GM08714 (cell line): ENCODE measurements around the gene DKK3.
"Not testable (repeated sequence)": the region's sequence is repeated elsewhere in the genome, so short reads cannot be mapped to it uniquely, and the experiment has no call there.

Source experiments
- H3K4me3 ChIP-seq: fragments of 200-500 bp; sonication (Bioruptor generic); 2 replicates; pipeline ENCODE4 v1.5.1; 2014; ENCODE audit warnings: mild to moderate bottlenecking, low read length, inconsistent platforms
- ZNF274 ChIP-seq: IDR thresholded peaks from 2 replicates; pipeline ENCODE4 v1.6.1; 2012; ENCODE audit warnings: mild to moderate bottlenecking, low read depth, low read length

Gene DKK3

GRCh38 chr11:12043959-12044791, 35.7 kb upstream of the DKK3 start:
- H3K4me3 ChIP-seq, result no peak overlapping the region
- TF ChIP-seq ZNF274, result no peak

- no peak overlapping the region for H3K4me3 ChIP-seq
- no peak for TF ChIP-seq ZNF274
Observed at GRCh38 chr11:12043221-12043620, 34.8 kb upstream of the DKK3 start.

- TF ChIP-seq ZNF274, result no peak
- no peak overlapping the region for H3K4me3 ChIP-seq
Observed at GRCh38 chr11:12042215-12042676, 33.8 kb upstream of the DKK3 start.

- H3K4me3 ChIP-seq, result not testable (repeated sequence)
Observed at GRCh38 chr11:12040719-12041118, 32.3 kb upstream of the DKK3 start.

GRCh38 chr11:12032968-12033367, 24.5 kb upstream of the DKK3 start:
- TF ChIP-seq ZNF274, result no peak

GRCh38 chr11:12031856-12032544, 23.6 kb upstream of the DKK3 start:
- H3K4me3 ChIP-seq, result no peak overlapping the region
- no peak for TF ChIP-seq ZNF274

More at GRCh38 chr11:12032968-12033367, 24.5 kb upstream of the DKK3 start:
- H3K4me3 ChIP-seq, result no peak overlapping the region

- no peak for TF ChIP-seq ZNF274
- H3K4me3 ChIP-seq, result no peak overlapping the region
Observed at GRCh38 chr11:12029738-12030363, 21.4 kb upstream of the DKK3 start.

GRCh38 chr11:12029119-12029518, 20.7 kb upstream of the DKK3 start:
- no peak for TF ChIP-seq ZNF274
- H3K4me3 ChIP-seq, result no peak overlapping the region

- no peak for TF ChIP-seq ZNF274
- no peak overlapping the region for H3K4me3 ChIP-seq
Observed at GRCh38 chr11:12028303-12028702, 19.9 kb upstream of the DKK3 start.

GRCh38 chr11:12026331-12027211, 18.1 kb upstream of the DKK3 start:
- TF ChIP-seq ZNF274, result no peak
- no peak overlapping the region for H3K4me3 ChIP-seq

GRCh38 chr11:12024254-12024926, 16.0 kb upstream of the DKK3 start:
- H3K4me3 ChIP-seq, result no peak overlapping the region
- TF ChIP-seq ZNF274, result no peak

GRCh38 chr11:12023015-12023414, 14.6 kb upstream of the DKK3 start:
- no peak overlapping the region for H3K4me3 ChIP-seq
- no peak for TF ChIP-seq ZNF274

- no peak for TF ChIP-seq ZNF274
Observed at GRCh38 chr11:12020546-12020945, 12.1 kb upstream of the DKK3 start.

GRCh38 chr11:12019866-12020416, 11.5 kb upstream of the DKK3 start:
- no peak for TF ChIP-seq ZNF274
- H3K4me3 ChIP-seq, result no peak overlapping the region

More at GRCh38 chr11:12020546-12020945, 12.1 kb upstream of the DKK3 start:
- H3K4me3 ChIP-seq, result no peak overlapping the region
